HG03039 (cell line): ENCODE data around the gene TCAP.

Experiments
- ATAC-seq: cut with Tn5 transposase; IDR thresholded peaks from one replicate; pipeline ENCODE4 v1.9.1; 2021; ENCODE audit warnings: mild to moderate bottlenecking, moderate library complexity; ENCODE audit not compliant: unreplicated experiment

Gene TCAP

DNA sequence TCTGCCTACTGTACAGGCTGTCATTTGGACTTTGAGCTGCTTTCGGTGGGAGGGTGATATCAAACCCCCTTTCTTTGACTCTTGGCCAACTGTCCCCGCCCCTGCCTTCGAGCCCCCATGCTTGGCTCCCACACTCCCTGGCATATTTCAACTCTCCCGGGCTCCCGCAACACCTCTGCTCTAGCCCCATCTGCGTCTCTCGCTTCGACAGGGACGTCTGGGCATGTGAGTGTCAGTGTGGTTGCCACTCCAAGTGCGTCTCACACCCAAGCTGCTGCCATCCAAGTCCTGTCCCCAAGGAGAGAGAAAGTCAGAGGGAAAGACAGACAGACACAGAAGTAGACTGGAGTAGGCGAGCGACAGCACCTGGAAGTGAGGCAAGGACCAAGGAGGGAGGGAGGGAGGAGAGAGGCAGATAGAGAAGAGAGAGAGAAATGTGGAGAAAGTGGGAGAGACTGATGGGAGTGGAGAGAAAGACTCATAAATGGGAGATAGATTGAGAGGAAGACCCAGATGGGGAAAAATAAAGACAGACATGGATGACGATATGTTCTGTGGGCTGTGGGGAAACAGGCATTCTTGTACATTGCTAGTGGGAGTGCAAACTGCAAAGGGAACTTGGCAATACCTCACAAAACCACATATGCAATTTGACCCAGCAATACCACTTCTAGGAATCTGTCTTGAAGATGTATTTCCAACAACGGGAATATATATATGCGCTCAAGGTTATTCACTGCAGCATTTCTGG lies 16.4 kb upstream of the TCAP start:
- ATAC-seq = no peak

DNA sequence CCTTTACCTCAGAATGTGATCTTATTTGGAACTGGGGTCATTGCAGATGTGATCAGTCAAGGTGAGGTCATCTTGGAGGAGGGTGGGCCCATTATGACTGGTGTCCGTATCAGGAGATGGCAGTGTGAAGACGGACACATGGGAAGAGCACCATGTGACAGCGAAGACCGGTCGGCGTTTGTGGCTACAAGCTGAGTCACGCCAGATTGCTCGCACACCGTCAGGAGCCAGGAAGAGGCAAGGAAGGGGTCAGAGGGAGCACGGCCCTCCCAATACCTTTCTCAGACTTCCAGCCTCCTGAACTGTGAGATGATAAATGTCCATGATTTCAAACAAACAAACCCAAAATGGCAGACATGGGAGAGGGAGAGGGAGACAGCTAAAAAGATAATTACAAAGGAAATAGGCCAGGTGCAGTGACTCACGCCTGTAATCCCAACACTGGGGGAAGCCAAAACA lies 15.0 kb upstream of the TCAP start:
- no peak for ATAC-seq

DNA sequence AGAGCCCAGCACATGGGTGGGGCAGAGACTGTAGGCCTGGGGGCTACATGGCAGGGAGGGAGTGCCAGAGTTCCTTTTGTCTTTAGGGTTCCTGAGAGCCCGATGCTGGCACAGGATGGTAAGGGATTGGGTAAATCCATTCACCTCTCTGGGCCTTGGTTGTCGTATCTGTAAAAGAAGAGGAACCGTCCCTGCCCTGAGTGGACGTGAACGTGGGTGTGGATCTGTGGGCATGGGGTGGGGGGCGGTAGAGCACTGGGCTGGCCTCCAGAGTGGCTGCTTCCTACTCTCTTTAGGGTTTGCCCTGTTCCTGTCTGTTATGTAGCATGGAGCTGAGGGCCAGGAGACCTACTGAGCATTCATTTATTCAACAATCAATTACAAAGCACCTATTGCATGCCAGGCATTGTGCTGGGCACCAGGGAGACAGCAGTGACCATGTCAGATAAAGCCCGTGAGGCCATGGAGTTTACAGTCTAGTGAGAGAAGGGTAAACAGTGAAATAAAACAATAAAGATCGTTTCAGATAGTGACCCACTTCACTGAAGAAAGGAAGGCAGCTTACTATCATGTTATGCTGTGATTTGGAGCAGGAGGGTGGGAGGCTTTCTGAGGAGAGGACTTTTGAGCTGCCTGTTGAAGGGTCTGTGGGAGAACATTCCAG lies 13.1 kb upstream of the TCAP start:
- ATAC-seq = no peak

DNA sequence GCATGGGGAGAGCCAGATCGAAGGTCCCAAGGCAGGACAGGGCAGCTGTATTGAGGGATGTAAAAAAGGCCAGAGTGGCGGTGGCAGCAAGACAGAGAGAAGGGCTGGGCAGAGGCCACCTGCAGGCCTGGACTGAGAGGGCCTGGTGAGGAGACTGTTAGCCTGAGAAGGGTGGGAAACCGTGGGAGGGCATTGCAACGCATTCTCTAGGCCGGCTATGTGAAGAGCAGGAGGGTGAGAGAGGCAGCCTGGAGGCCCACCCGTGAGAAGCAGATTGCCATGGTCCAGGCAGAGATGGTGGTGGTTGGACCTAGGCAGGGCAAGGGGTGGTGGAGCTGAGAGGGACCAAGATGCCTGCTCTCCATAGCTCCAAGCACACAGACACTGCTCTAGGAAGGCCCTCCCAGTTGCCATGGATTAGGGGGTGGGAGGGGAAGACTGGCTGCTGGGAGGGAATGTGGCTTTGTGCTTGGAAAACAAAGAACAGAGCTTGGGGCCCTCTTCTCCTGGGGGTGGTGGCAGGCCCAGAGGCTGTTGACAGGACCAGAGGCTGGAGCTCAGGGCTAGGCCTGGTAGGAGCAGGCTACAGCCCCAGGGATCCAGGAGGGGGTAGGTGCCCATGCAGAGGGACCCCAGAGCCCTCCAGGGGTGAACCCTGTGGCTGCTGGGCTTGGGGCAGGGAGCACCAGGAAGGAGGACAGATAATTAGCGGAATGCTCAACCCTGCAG lies 12.4 kb upstream of the TCAP start:
- no peak for ATAC-seq

DNA sequence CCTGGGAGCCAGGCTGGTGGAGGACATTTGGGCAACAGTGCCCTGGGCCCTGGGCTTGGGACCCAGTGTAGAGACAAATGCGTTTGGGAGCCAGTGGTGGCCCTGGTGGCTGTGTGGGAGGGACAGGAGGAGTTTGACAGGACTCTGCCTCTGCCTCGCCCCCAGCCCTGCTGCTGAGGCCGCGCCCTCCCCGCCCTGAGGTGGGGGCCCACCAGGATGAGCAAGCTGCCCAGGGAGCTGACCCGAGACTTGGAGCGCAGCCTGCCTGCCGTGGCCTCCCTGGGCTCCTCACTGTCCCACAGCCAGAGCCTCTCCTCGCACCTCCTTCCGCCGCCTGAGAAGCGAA lies 11.9 kb upstream of the TCAP start:
- no peak for ATAC-seq

- no peak for ATAC-seq
Observed at GRCh38 chr17:39653662-39654331, 11.4 kb upstream of the TCAP start.

GRCh38 chr17:39655105-39655504 lies 10.0 kb upstream of the TCAP start:
- no peak for ATAC-seq

- no peak for ATAC-seq
Observed at GRCh38 chr17:39658346-39658745, 6.8 kb upstream of the TCAP start.

DNA sequence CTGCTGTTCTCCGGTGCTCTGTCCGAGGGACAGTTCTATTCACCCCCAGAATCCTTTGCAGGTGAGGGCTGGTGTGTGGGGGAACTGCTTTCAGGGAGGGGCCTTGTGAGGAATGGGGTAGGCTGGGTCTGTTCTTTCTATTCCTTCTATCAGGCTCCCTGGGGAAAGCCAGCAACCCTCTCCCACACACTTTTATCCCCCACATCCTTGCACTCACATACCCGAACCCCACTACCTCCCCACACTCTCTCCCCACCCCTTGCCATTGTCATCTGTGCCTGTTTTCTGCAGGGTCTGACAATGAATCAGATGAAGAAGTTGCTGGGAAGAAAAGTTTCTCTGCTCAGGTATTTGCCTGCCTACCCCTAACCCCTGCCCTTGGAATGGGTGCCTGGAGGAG lies 6.4 kb upstream of the TCAP start:
- no peak for ATAC-seq

- no peak for ATAC-seq
Observed at GRCh38 chr17:39659279-39660010, 5.7 kb upstream of the TCAP start.

- ATAC-seq = no peak
Observed at GRCh38 chr17:39660011-39660360, 5.2 kb upstream of the TCAP start.

GRCh38 chr17:39660397-39661385 lies 4.5 kb upstream of the TCAP start:
- no peak for ATAC-seq

GRCh38 chr17:39661744-39662541 lies 3.2 kb upstream of the TCAP start:
- no peak for ATAC-seq

DNA sequence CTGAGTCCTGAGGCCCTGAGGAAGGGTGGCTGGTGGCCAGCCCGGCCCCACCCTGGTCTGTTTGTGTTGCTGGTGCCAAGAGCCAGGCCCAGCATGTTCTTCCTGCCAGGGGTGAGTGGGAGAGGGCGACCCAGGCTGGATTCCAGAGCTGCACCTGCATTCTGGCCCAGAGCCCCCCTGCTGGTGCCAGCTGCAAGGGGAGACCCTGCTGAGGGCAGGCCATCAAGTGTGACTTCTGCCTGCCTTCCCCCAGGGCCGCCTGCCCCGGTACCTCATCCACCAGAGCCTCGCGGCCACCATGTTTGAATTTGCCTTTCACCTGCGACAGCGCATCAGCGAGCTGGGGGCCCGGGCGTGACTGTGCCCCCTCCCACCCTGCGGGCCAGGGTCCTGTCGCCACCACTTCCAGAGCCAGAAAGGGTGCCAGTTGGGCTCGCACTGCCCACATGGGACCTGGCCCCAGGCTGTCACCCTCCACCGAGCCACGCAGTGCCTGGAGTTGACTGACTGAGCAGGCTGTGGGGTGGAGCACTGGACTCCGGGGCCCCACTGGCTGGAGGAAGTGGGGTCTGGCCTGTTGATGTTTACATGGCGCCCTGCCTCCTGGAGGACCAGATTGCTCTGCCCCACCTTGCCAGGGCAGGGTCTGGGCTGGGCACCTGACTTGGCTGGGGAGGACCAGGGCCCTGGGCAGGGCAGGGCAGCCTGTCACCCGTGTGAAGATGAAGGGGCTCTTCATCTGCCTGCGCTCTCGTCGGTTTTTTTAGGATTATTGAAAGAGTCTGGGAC lies 2.4 kb upstream of the TCAP start:
- no peak for ATAC-seq

DNA sequence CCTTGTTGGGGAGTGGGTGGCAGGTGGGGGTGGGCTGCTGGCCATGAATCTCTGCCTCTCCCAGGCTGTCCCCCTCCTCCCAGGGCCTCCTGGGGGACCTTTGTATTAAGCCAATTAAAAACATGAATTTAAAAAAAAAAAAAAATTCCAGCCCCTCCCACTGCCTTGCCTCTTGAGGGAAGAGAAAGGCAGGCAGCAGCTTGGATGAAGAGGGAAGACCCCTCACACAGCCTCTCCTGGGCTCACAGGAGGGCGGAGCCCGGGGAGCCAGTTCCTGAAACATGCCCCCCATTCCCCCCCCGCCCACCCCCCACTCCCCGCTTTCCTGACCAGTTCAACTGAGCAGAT lies 1.8 kb upstream of the TCAP start:
- no peak for ATAC-seq

GRCh38 chr17:39663688-39664580 lies 1.2 kb upstream of the TCAP start:
- no peak for ATAC-seq

DNA sequence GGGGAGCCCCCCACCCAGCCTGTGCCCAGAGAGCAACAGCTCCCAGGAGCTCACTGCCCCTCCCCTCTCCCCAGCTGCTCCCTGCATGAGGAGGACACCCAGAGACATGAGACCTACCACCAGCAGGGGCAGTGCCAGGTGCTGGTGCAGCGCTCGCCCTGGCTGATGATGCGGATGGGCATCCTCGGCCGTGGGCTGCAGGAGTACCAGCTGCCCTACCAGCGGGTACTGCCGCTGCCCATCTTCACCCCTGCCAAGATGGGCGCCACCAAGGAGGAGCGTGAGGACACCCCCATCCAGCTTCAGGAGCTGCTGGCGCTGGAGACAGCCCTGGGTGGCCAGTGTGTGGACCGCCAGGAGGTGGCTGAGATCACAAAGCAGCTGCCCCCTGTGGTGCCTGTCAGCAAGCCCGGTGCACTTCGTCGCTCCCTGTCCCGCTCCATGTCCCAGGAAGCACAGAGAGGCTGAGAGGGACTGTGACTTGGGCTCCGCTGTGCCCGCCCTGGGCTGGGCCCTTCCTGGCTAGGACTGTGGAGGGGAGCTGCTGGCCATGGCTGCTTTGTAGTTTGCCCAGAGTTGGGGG lies 584 bp downstream of the TCAP start:
- no peak for ATAC-seq
